ENCODE results near the gene SH3BGRL2. TPM values are rescaled to one million over a fixed set of nuclear protein-coding genes. Genes with fewer than 3 reads are reported as not detected.

SH3BGRL2 gene
- total RNA-seq, 4 donors from 2014 or later = 20.6 to 121 (median 51.7) TPM

- TF ChIP-seq CTCF (IDR thresholded peaks at IDR 0.05; ENCODE audit: low read depth) = no peak
Observed at GRCh38 chr6:79600313-79600712, 30.8 kb upstream of the SH3BGRL2 start.

GRCh38 chr6:79600812-79601609 lies 30.1 kb upstream of the SH3BGRL2 start:
- TF ChIP-seq CTCF (IDR thresholded peaks at IDR 0.05; ENCODE audit: low read depth) = no peak

- TF ChIP-seq CTCF (IDR thresholded peaks at IDR 0.05; ENCODE audit: low read depth) = no peak
Observed at GRCh38 chr6:79602859-79603258, 28.3 kb upstream of the SH3BGRL2 start.

DNA sequence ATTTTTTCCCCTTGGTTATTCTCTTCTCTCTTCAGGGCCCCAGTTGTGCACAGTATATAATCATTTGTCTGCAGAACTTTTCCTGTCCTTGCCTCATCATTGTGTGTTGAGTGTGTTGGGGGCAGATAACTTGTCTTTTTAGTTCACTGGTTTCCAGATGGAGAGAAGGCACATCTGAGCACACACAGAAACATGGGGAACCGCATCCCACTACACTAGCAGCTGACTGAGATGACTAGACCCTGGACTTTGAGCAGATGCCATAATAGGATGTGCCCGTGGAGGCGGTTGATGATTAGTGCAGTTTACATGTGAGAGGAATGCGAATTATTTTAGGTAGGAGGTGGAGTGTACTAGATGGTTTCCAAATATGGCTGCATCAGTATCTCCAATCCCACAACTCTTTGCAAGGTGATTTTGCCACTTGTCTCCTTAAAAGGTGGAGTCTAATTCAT lies 26.5 kb upstream of the SH3BGRL2 start:
- no peak for TF ChIP-seq CTCF (IDR thresholded peaks at IDR 0.05; ENCODE audit: low read depth)

GRCh38 chr6:79605061-79605460 lies 26.1 kb upstream of the SH3BGRL2 start:
- no peak for TF ChIP-seq CTCF (IDR thresholded peaks at IDR 0.05; ENCODE audit: low read depth)

DNA sequence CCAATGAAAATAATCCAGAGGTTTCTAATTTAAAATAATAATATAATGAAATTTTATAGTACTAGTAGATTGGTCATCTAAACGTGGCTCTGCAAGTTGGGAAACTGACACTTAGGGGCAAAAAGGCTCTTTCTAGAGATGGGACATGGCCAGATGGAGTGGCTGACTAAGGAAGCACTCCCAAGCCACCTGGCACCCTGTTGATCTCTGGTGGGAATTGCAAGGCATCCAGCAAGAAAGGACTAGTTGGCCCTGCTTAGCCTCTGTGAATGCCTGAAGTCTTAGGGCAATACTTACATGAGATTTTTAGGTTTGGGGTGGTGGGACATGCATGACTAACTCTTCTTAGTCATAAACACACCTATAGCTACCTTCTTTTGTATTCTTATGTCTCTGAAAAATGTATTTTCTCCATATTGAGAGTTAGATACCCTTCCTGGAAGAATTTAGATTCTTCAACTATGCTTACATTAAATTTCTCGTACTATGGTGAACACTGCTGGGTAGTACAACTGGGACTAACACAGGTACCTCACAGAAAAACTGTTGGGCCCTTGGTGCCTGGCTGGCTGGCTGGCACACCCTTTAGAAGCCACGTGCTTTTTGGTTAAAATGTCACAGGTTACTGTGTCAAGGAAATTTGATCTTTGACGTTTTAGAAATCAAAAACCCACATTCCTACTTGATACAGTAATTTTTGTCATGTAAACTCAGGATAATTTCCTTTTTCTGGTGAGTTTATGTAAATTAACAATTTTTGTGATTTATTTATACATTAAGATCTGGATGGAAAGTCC lies 25.0 kb upstream of the SH3BGRL2 start:
- TF ChIP-seq CTCF (IDR thresholded peaks at IDR 0.05; ENCODE audit: low read depth) = no peak

- no peak for TF ChIP-seq CTCF (IDR thresholded peaks at IDR 0.05; ENCODE audit: low read depth)
Observed at GRCh38 chr6:79607000-79607399, 24.1 kb upstream of the SH3BGRL2 start.
